Stimulated activated CD4-positive, alpha-beta T cell treated with anti-CD3 and anti-CD28 coated beads, Interleukin-4, amount 100 ng/mL, for 24 hours (primary cell): ENCODE measurements around the gene PMFBP1.

Experiments
- DNase-seq: peaks from one replicate; pipeline ENCODE4 v3.0.0-alpha.2; 2020

PMFBP1 gene

GRCh38 chr16:72187551-72187950, 15.6 kb upstream of the PMFBP1 start:
- no peak for DNase-seq

GRCh38 chr16:72182976-72183375, 11.0 kb upstream of the PMFBP1 start:
- no peak for DNase-seq

GRCh38 chr16:72179204-72179970, 7.4 kb upstream of the PMFBP1 start:
- DNase-seq: no peak

GRCh38 chr16:72174726-72175125, 2.8 kb upstream of the PMFBP1 start:
- no peak for DNase-seq

GRCh38 chr16:72173997-72174396, 2.0 kb upstream of the PMFBP1 start:
- no peak for DNase-seq

GRCh38 chr16:72171236-72171635, 719 bp downstream of the PMFBP1 start:
- no peak for DNase-seq

GRCh38 chr16:72169708-72170107, 2.2 kb downstream of the PMFBP1 start:
- no peak for DNase-seq

GRCh38 chr16:72168365-72168764, 3.6 kb downstream of the PMFBP1 start:
- DNase-seq: no peak

GRCh38 chr16:72166954-72167561, 4.9 kb downstream of the PMFBP1 start:
- no peak for DNase-seq

GRCh38 chr16:72166151-72166550, 5.8 kb downstream of the PMFBP1 start:
- no peak for DNase-seq

GRCh38 chr16:72164691-72165090, 7.3 kb downstream of the PMFBP1 start:
- no peak for DNase-seq

- no peak for DNase-seq
These were observed 9.8 kb downstream of the PMFBP1 start for GRCh38 chr16:72162105-72162692.

GRCh38 chr16:72159801-72160200, 12.2 kb downstream of the PMFBP1 start:
- DNase-seq: no peak

GRCh38 chr16:72159386-72159785, 12.6 kb downstream of the PMFBP1 start:
- no peak for DNase-seq

GRCh38 chr16:72149676-72150464, 22.1 kb downstream of the PMFBP1 start:
- no peak for DNase-seq

- DNase-seq: no peak
These were observed 29.5 kb downstream of the PMFBP1 start for GRCh38 chr16:72142476-72142875.

- no peak for DNase-seq
These were observed 32.0 kb downstream of the PMFBP1 start for GRCh38 chr16:72139908-72140307.

GRCh38 chr16:72138064-72138572, 33.8 kb downstream of the PMFBP1 start:
- DNase-seq: no peak

GRCh38 chr16:72137380-72138063, 34.4 kb downstream of the PMFBP1 start:
- DNase-seq: no peak

GRCh38 chr16:72134507-72134906, 37.4 kb downstream of the PMFBP1 start:
- DNase-seq: no peak

- no peak for DNase-seq
These were observed 39.2 kb downstream of the PMFBP1 start for GRCh38 chr16:72132726-72133125.

GRCh38 chr16:72131036-72131435, 40.9 kb downstream of the PMFBP1 start:
- no peak for DNase-seq
